ENCODE results near the gene RUNX3.

DNA sequence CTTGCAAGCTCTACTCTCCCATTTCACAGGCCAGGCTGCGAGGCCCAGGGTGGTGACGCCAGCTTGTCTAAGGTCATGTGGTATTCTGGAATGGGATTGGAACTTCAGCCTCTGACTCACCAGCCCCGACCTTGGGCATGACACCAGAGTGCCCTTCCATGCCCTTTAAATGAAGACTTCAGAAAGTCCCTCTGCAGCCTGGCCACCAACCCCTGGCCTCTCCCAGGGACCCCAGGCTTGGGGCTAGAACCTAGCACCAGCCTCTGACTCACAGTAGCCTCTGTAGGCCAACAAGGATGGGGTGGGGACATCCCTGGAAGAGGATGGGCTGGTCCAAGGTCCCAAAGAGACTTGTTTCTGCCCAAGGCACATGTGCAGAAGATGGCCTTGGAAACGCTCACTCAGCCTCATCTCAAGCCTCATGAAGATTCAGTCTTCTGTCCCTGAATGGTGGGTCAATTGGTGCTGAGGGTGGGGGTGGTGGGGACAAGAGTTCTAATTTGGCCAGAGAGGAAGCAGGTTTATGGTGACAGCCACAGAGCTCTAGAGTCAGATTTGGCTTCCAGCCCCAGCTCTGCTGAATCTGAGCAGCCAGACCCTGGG lies 36.1 kb upstream of the RUNX3 start:
- TF ChIP-seq CTCF (IDR thresholded peaks at IDR 0.05) (no peak), EP300 (IDR thresholded peaks at IDR 0.05) (no peak), POLR2AphosphoS5 (IDR thresholded peaks at IDR 0.05) (no peak)

Data from upper lobe of left lung (tissue), 4 donors.